ENCODE measurements around the gene HIKESHI.
A peak's percentile ranks its signal among the peaks of the same experiment; 100 is the strongest.

HIKESHI gene

DNA sequence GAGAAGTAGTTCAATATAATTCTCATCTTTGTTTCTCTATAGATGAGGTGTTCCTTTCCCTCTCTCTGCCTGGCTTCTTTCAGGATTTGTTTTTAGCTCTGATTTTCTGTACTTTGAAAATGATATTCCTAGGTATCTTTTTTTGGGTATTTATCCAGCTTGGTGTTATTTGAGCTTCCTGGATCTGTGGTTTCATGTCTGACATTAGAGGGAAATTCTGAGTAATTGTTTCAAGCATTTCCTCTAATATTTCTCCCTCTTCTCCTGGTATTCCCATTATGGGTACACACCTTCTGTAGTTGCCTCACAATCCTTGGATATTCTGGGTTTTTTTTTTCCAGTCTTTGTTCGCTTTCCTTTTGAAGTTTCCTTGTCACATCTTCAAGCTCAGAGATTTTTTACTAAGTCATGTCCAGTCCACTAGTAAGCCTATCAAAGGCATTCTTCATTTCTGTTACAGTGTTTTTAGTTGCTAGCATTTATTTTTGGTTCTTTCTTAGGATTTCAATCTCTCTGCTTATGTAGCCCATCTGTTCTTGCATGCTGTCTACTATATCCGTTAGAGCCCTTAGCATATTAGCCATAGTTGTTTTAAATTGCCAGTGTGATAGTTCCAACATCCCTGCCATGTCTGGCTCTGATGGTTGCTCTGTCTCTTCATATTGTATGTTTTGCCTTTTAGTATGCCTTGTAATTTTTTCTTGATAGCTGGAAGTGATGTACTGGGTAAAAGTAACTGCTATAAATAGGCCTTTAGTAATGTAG is 78.4 kb downstream of the HIKESHI start:
- no peak for DNase-seq

DNA sequence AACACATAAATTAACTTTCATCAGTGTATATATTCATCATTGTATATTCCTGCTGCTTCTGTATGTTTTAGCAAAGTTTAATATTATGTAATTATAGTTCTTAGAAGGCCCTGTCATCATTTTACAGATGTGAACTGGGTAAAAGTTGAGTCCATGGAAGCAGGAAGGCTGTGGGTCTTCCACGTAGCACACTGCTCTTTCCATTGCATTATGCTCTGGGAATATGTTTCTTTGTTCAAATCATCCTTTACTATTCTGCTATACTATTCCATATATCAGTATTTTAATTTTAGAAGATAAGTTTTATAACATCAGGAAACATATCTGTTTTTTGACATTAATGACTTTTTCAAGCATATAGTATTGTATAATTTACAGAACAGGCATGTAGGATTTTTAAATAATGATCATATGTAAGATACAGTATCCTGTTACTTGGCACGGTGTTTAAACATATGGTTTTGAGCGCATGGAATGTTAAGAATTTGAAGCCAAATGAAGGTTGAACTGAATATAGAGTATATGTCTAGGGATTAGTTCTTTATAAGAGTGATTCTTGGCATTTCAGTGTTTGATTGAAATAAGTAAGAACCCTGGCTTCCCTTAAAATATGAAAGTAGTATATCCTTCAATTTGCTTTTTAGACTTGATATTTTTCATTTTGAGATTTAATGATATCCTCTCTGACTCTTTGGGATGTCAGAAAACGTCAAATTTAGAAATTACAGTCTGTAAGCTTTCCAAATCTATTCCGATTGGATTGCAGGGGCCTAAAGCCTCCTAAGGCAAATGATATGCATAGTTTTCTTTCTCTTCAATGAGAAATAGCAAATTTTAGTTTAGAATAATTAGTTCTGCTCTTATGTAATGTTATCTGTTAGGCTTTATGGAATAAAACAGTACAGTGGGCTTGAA is 81.3 kb downstream of the HIKESHI start:
- peak; percentile 13 for DNase-seq

DNA sequence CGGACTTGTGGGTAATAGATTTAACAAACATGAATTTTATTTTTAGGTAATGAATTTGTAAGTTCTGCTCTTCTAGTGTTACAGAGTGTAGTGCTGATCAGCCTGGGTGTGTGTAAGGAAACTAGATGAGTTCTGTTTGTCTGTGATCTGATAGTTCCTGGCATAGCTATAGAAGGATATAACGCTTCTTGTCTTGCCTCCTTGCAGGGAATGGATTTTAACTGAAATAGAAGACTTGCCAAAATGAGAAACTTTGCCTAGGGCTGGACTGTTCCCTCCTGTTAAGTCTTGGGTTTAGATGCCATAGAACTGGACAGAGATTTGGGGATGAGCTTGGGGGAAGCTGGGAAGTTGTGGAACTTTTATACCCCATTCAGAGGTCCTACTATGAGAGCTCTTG is 84.2 kb downstream of the HIKESHI start:
- DNase-seq, result no peak

DNA sequence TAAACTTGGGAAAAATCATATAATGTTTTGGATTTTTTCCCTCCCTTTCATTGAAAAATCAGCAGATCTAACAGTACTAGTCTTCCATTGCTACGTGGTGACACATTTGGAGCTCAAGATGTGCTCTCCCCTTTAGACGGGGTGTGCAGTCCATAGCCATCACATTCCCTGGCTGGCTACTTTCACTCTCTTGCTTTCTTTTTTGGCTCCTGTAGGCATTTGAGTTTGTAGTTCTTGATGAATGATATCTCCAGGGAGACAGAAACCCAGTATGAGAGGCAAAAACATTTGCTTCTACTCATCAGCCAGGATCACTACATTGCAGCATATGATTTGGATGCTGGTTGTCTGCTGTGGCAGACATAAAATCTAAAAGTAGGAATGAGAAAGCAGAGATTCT is 84.7 kb downstream of the HIKESHI start:
- no peak for DNase-seq

DNA sequence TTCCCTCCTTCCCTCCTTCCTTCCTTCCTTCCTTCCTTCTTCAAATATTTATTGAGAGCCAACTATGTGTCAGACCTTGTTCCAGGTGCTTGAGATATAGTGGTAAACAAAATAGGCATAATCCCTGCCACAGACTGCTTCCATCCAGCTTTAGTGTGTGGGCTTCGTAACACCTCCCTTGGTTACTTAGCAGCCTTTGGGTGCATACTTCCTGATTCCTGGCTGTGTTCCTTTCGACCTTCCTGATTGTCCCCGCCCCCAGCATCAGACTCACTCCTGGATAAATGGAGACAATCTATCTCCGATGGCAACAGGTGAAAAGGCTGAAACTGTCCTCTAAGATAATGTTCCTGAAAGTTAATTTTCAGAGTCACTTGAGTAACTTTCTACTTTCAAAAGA is 86.2 kb downstream of the HIKESHI start:
- DNase-seq, result no peak

DNA sequence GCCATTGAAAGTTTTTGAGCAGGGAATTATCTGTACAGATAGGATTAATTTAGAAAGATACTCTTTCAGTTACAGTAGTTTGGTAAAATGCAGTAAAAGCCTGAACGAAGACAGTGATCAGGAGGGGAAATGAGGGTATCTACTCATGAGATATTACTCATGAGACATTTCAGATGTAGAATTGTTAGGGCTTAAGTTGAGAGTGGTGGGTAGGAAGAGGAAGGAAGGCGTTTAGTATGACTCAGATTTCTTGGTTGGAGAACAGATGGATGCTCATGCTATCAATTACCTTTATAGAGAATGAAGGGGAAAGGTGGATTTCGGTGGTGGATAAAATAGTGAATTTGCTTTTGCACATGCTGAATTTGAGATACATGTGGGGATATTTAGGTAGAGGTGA is 88.4 kb downstream of the HIKESHI start:
- DNase-seq, result no peak

DNA sequence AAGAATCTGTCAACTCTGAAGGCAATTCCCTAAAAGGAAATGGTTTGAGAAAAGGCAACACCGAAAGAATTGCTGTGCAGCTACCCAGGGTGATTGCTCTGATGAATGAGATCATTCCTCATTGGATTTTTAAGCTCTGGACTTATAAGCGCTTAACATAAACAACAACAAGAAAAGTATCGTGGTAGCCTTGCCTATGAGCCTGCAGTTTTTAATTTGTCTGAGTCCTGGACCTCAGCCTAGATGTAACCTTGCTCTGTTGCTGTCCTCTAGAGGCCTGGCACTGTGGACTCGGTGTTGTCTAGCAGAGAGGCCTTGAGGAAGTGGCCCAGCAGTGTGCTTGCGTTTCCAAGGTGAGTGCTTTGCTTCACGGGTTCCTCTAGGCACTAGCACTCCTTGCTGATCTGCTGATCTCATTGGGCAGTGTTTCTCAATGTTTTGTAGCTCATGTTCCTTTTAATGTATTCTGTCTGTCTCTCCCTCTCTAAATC is 93.1 kb downstream of the HIKESHI start:
- no peak for DNase-seq

All from eye (tissue), 1 donor.